ENCODE data around the gene NTHL1.

- TF ChIP-seq CTCF (IDR thresholded peaks at IDR 0.05 in 2 of 3, conservative IDR thresholded peaks at IDR 0.05 in 1 of 3; ENCODE audit: insufficient read depth in 2 of 3, low read depth in 1 of 3, low read length in 3 of 3) (no peak), ESRRA (IDR thresholded peaks at IDR 0.05; ENCODE audit: borderline replicate concordance, low read depth) (no peak)
These were observed 496 bp upstream of the NTHL1 start for GRCh38 chr16:2048116-2048543.

Measured in K562 (cell line).